ENCODE measurements around the gene MARVELD1. TPM values are rescaled to one million over a fixed set of nuclear protein-coding genes. Genes with fewer than 3 reads are reported as not detected.
"Not testable (repeated sequence)": the region's sequence is repeated elsewhere in the genome, so short reads cannot be mapped to it uniquely, and the experiment has no call there.

Gene MARVELD1
- total RNA-seq, 1 donor from 2014 or later = 59.5 TPM

GRCh38 chr10:97687785-97688781 lies 25.4 kb upstream of the MARVELD1 start:
- intact Hi-C loops (cut with DNase I) = no loop called here
- no peak for DNase-seq (ENCODE audit: low spot score)
- ATAC-seq = peak; percentile 48

- intact Hi-C loops (cut with DNase I) = no loop called here
- ATAC-seq (peak; percentile 46), DNase-seq (ENCODE audit: low spot score) (no peak)
Observed at GRCh38 chr10:97689559-97690020, 23.9 kb upstream of the MARVELD1 start.

- ATAC-seq = no peak
- DNase-seq (ENCODE audit: low spot score) = no peak
- intact Hi-C loops (cut with DNase I) = no loop called here
Observed at GRCh38 chr10:97690133-97690532, 23.4 kb upstream of the MARVELD1 start.

GRCh38 chr10:97698072-97698655 lies 15.4 kb upstream of the MARVELD1 start:
- ATAC-seq; intact Hi-C loops (cut with DNase I); DNase-seq (ENCODE audit: low spot score): not testable (repeated sequence)

GRCh38 chr10:97701438-97702069 lies 12.0 kb upstream of the MARVELD1 start:
- no peak for DNase-seq (ENCODE audit: low spot score)
- peak; percentile 94 for ATAC-seq
- intact Hi-C loops (cut with DNase I) = no loop called here

GRCh38 chr10:97703398-97704067 lies 10.0 kb upstream of the MARVELD1 start:
- intact Hi-C loops (cut with DNase I) = no loop called here
- ATAC-seq (no peak), DNase-seq (ENCODE audit: low spot score) (no peak)

GRCh38 chr10:97704341-97704740 lies 9.2 kb upstream of the MARVELD1 start:
- ATAC-seq (no peak), DNase-seq (ENCODE audit: low spot score) (no peak)
- intact Hi-C loops (cut with DNase I) = no loop called here

- intact Hi-C loops (cut with DNase I) = no loop called here
- ATAC-seq (no peak), DNase-seq (ENCODE audit: low spot score) (no peak)
Observed at GRCh38 chr10:97705006-97705670, 8.4 kb upstream of the MARVELD1 start.

GRCh38 chr10:97707134-97707861 lies 6.2 kb upstream of the MARVELD1 start:
- intact Hi-C loops (cut with DNase I) = no loop called here
- ATAC-seq (peak; percentile 5), DNase-seq (ENCODE audit: low spot score) (peak; percentile 56)

- DNase-seq (ENCODE audit: low spot score) (no peak), ATAC-seq (no peak)
- intact Hi-C loops (cut with DNase I) = no loop called here
Observed at GRCh38 chr10:97708167-97708566, 5.4 kb upstream of the MARVELD1 start.

GRCh38 chr10:97708976-97709946 lies 4.3 kb upstream of the MARVELD1 start:
- DNase-seq (ENCODE audit: low spot score) (peak; percentile 90), ATAC-seq (peak; percentile 68)
- intact Hi-C loops (cut with DNase I) = no loop called here

- intact Hi-C loops (cut with DNase I) = no loop called here
- no peak for ATAC-seq
Observed at GRCh38 chr10:97711640-97712572, 1.6 kb upstream of the MARVELD1 start.

GRCh38 chr10:97713826-97714400 lies 383 bp downstream of the MARVELD1 start:
- peak; percentile 39 for ATAC-seq
- DNase-seq (ENCODE audit: low spot score) = peak; percentile 82
- intact Hi-C loops (cut with DNase I) = no loop called here

More at GRCh38 chr10:97711640-97712572, 1.6 kb upstream of the MARVELD1 start:
- no peak for DNase-seq (ENCODE audit: low spot score)

GRCh38 chr10:97714401-97715258 lies 1.1 kb downstream of the MARVELD1 start:
- ATAC-seq (peak; percentile 79), DNase-seq (ENCODE audit: low spot score) (peak; percentile 88)
- intact Hi-C loops (cut with DNase I) = no loop called here

Data from sciatic nerve (tissue), 2 donors.